Stimulated activated CD4-positive, alpha-beta T cell treated with anti-CD3 and anti-CD28 coated beads, Interleukin-4, amount 100 ng/mL, for 24 hours (primary cell): ENCODE data around the gene CDS2.

Experiments used
- DNase-seq: peaks from one replicate; pipeline ENCODE4 v3.0.0-alpha.2; 2020

Gene CDS2

GRCh38 chr20:5154543-5154925, 27.7 kb downstream of the CDS2 start:
- DNase-seq = no peak

DNA sequence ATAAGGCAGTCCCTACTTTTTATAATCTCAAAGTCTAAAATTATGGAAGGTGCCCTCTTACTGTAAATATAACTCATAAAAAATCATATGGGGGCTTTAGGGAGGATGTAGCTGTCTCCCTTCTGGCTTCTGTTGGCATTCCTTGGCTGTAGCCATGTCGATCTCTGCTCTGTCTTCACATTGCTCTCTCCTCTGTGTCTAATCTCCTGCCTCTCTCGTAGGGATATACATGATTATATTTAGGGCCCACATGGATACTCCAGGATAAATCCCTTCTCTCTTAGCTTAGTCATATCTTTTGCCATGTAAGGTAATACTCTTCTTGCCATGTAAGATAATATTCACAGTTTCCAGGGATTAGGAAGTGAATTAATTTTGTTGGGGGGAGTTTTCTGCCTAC, 28.6 kb downstream of the CDS2 start:
- no peak for DNase-seq

DNA sequence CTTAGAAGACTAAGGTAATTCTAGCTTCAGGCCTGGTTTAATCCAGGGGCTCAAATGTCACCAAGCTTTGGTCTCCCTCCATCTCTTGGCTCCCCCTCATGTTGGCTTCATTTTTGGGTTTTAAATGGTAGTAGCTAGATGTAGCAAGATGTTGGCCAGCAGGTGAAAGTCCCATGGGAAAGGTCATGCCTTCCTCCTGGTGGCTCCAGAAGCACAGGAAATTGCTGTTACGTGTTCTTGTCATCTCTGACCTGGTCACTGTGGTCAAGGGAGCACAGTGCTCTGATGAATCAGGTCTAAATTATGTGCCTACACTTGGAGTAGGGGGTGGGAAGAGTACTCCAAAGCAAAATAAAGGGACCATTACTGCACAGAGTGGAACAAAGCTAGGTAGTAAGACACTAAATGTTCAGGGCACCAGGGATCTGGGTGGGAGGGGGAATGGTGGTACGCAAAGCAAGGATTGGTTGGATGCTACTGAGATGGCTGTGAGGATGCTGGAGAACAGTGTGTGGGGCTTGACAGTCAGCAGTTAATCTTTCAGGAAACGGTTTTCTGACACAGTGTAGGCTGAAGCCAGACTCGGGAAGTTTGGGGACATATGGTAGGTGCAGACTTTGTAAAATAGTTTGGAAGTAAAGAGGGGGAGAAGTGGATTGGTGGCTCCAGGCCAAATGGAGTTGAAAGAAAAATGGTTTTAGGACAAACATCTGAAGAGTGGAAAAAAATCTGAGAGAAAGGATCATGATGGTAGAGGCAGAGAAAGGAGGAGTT, 30.1 kb downstream of the CDS2 start:
- DNase-seq = no peak

DNA sequence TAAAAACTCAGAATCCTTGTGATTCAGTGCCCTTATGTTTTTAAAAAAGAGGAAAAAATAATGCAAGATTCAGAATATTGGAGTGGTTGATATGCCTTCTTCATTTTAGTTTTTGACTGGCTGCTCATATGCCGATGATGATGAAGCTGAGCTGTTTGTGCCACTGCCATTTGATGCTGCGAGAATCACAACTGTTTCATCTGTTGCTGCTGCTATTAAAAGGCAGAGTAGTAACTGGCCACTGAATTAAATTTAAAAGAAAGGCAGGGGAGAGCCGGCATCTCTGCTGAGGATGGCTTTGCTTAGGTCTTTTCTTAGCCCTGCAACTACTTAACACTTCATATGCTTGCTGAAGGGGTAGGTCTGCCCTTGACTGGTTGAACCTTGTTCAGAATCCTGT, 33.1 kb downstream of the CDS2 start:
- no peak for DNase-seq

- DNase-seq = no peak
Measured at GRCh38 chr20:5160882-5161281, 34.1 kb downstream of the CDS2 start.

DNA sequence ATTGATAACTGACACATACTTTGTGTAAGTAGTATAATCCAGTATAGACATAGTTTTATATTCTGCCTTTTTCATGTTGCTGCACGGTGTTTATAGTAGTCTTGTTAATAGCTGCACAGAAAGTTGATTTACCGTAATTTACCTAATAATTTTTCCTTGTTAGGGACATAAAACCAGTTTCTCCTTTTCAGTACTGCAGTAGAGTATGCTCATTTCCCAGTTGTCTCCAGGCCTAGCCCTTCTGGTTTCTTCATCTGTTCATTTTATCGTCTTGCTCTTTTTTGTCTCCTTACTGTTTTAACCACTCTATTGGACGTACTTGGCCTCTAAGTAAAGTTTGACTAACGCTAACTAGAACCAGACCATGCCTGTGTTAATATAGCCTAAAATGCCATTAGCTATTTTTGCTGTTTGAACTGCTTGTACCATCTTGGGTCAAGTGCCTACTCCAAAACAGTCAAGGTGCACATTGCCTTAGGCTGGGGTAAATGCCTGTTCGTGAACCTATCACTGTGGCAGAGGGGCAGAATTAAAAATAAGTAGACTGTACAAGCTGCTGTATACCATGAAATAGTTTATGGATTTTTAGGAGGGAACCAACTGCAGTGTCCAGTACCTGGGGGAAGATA, 34.8 kb downstream of the CDS2 start:
- DNase-seq = no peak

DNA sequence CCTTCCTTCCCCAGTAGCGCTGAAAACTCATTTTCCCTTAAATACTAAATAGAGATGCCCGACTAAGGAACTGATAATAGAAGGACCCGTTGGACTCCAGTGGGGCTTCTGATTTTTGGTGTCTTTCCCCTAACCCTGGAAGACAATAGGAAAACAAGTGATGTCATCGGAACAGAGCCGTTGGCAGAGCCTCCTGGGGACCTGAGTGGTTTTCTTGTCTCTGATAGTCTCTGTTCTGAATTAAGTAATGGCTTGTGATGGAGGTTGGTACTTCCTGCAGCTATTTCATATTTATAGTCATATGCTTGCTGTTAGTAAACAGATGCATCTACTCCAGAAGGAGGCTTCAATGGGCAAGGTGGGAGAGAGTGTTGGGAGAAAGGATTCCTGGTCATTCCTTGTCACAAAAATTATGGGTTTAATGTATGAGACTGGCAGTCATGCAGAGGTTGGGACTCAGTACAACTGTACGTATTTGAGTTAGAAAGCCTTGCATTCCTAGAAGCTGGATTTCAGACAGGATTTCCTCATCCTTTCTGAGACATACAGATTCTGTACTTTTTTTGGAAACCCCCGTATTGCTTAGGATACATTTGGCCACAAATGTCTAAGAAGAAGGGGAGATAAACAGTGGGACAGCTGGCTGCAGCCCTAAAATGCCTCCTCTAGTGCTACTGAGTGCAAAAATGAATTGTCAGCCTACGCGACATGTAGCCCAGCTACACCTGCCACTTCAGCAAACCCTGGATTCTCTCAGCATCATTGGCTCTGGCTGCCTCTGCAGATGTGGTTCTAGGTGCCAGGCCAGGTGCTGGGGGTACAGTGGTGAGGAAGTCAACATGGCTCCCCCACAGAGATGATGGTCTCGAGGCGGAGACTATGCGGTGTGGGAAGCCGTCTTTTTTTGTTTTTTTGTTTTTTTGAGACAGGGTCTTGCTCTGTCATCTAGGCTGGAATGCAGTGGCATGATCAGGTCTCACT, 38.1 kb downstream of the CDS2 start:
- no peak for DNase-seq

- DNase-seq = no peak
Measured at GRCh38 chr20:5168651-5169396, 42.0 kb downstream of the CDS2 start.

- DNase-seq = no peak
Measured at GRCh38 chr20:5170341-5170740, 43.5 kb downstream of the CDS2 start.

DNA sequence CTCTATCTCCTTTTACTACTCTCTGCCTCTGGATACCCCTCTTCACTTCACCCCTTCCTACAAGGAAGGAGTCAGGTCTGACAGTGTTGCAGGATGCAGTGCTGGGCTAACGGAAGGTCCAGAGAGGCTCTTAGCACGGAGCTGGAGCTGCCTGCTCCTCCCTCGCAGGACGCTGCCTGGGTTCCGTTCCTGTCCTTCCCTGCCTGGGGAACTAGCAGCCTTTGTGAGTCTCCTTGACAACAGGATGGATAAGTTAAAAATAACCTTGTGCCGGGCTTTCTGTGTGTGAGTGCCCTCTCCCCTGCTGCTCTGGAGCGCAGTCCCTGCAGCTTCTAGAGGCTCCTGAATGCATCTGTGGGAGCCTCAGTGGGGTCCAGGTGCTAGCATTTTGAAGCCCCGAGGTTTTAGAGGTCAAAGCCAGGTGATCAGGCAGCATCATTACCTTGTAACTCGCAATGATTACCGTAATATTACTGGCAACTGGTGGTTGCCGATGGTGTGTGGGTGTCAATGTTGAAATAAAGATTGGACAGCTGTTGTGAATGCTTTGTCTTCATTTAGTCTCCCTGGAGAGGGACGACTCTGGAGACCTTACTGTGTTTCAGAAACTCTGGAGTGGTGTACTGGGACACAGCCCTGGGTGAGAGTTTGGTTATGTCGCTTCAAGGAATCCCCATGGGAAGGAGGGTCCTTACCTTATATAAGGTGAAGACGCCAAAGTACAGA, 44.4 kb downstream of the CDS2 start:
- no peak for DNase-seq

- no peak for DNase-seq
Measured at GRCh38 chr20:5171790-5172164, 45.0 kb downstream of the CDS2 start.

- no peak for DNase-seq
Measured at GRCh38 chr20:5172167-5172601, 45.4 kb downstream of the CDS2 start.

- no peak for DNase-seq
Measured at GRCh38 chr20:5172903-5173463, 46.2 kb downstream of the CDS2 start.

DNA sequence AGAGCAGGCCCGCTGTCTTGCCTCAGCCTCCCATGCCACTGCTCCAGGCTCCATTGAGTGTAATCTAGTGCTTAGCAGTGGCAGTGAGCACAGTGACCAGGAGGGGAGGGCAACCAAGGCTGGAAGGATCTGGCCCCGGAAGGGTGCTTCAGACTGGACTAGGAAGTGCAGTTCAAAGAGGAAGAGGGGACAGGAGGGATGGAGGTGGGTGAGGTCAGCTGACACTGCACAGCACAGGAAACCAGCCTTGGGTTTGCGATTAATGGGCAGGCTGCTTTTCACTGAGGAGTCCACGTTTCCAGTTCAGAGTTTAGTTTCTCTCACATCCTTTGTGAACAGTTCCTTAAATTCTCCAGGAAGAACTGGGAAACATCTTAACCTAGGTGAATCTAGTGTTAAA, 46.9 kb downstream of the CDS2 start:
- DNase-seq = no peak

DNA sequence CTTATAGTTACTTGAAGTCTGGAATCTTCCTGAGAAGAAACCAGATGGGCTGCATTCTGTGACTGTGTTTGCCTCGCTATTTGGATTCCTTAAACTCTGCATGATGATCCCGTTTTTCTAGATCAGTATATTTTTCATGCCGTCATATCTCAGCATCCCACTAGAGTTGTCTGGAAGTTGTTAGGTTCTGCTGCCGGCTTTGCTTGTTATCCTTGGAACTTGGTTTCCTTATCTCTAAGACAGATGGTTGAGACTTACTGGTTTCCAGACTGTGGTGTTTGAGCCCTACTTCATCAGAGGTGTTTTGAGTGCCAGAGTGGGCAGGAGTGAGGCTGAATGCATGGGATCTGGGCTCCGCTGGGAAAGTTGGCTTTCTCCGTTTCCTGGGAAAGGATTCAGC, 50.3 kb downstream of the CDS2 start:
- no peak for DNase-seq

- no peak for DNase-seq
Measured at GRCh38 chr20:5178046-5178445, 51.2 kb downstream of the CDS2 start.

DNA sequence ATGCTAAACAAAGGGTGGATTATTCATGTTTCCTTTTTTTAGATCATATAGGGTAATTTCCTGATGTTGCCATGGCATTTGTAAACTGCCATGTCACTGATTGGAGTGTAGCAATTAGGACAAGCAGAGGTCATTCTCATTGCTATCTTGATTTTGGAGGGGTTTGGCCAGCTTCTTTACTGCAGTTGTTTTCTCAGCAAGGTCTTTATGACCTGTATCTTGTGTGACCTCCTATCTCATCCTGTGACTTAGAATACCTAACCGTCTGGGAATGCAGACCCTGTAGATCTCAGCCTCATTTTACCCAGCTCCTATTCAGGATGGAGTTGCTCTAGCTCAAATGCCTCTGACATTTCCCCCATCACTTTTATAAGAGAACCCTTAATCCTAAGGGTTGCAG, 53.6 kb downstream of the CDS2 start:
- DNase-seq = no peak

- no peak for DNase-seq
Measured at GRCh38 chr20:5180933-5181332, 54.1 kb downstream of the CDS2 start.

DNA sequence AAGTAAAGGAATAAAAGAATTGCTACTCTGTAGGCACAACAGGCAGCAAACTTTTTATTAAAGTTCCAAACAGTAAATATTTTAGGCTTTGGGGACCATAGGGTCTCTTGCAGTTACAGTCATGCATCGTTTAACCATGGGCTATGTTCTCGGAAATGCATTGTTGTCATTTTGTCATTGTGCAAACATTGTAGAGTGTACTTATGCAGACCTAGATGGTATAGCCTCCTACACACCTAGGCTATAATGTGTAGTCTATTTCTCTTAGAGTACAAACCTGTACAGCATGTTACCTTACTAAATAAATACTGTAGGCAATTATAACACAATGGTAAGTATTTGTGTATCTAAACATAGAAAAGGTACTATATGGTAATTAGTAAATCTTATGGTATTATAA, 54.7 kb downstream of the CDS2 start:
- DNase-seq = no peak

DNA sequence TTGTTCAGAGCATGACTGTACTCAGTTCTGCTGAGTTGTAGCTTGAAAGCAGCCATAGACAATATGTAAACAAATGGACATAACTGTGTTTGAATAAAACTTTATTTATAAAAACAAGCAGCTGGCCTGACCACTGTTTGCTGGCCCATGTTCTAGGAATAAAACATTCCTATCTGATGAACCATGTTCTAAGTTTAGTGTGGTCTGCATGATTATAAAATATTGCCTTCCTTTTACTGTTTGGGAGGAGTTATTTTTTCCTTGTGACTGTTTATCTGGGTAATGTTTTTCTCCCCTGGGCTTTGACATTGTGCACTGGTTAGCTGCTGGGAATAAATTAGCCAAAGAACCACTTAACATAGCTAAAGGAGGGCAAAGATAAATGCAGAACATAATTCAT, 55.1 kb downstream of the CDS2 start:
- DNase-seq = no peak

DNA sequence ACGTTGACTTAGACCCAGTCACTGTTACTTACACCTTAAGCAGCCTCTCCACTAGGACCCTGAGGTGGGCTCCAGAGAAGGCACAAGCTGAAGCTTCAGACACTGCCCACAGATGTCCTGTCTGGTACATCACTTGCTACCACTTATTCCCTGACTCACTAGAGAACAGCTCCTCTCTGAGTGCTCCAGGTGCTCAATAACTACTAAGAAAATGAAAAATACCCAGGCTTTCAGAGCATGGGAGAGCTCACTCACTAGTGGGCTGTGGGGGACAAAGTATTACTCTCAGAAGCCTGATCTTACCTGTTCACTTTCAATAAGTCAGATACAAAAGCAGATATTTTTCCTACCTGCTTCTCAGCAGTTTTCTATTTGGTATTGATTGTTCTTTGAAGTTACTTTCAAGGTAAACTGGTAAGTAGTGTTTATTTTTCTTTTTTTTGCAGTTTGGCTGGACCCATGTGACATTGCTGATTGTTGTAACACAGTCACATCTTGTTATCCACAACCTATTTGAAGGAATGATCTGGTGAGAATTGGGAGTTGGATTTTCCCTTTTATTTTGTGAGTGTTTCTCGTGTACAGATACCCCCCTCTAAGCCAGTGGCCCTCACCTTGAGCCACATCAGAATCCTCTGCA, 55.9 kb downstream of the CDS2 start:
- no peak for DNase-seq
